ENCODE data around the gene INAFM2. TPM values are rescaled to one million over a fixed set of nuclear protein-coding genes. Genes with fewer than 3 reads are reported as not detected.

The INAFM2 gene
- total and polyA plus RNA-seq, 9 of the 15 experiments (the other 6 are each of a cell fraction or from before 2014, with no cell fraction given), result 11.8 to 43.1 (median 27.2) TPM

DNA sequence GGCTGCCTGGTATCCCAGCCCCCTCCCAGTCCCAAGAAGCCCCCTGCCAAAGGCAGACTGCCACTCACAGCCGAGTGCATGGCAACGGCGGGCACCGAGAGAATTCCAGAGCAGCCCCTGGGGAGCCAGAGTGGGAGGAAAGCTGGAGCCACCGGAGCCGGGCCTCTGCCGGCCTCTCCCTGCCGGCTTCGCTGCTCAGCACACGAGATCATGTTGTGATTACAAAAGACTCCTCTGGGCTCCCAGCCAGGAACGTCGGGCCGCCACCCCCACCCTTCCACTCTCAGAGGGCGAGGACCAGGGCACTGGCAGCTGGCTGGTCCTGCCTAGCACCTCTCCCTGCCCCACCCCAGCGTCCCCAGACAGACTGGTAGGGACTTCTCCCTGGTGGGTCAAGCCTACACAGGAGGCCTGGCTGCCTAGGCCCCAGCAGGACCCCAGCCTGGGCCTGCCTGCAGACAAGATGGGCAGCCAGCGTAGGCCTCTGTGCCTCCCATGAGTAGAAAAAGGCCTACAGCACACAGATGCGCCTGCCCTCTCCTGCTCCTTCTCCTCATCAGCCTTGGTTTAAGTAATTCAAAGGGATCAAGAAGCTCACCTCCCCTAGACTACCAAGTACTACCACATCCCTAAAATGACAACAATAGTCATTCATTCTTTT, 17.4 kb downstream of the INAFM2 start, which contains the start of gene CCDC9B (continued):
- TF ChIP-seq, protein P1, sequence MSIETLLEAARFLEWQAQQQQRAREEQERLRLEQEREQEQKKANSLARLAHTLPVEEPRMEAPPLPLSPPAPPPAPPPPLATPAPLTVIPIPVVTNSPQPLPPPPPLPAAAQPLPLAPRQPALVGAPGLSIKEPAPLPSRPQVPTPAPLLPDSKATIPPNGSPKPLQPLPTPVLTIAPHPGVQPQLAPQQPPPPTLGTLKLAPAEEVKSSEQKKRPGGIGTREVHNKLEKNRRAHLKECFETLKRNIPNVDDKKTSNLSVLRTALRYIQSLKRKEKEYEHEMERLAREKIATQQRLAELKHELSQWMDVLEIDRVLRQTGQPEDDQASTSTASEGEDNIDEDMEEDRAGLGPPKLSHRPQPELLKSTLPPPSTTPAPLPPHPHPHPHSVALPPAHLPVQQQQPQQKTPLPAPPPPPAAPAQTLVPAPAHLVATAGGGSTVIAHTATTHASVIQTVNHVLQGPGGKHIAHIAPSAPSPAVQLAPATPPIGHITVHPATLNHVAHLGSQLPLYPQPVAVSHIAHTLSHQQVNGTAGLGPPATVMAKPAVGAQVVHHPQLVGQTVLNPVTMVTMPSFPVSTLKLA (conservative IDR thresholded peaks at IDR 0.05), result 0 out of 4 replicates have a peak, but pooled peaks of 1 of the 2 experiments have one; percentile 26
- TF ChIP-seq ZC3H8 (IDR thresholded peaks at IDR 0.05) (no peak), FOSL1 (tag; conservative IDR thresholded peaks at IDR 0.05) (no peak), ADNP (tag; IDR thresholded peaks at IDR 0.05) (no peak), NR2F6 (CRISPR knock-in tag; IDR thresholded peaks at IDR 0.05) (no peak), RBM14 (IDR thresholded peaks at IDR 0.05; ENCODE audit: borderline replicate concordance, insufficient read depth, low read depth, low read length) (no peak), NR2C2 (CRISPR knock-in tag; IDR thresholded peaks at IDR 0.05) (no peak), NR2C2 (tag; IDR thresholded peaks at IDR 0.05) (no peak; the same call in 1 of the 2 replicates), SRSF7 (optimal IDR thresholded peaks at IDR 0.05; ENCODE audit: low read depth, low read length) (no peak), NEUROD1 (IDR thresholded peaks at IDR 0.05; ENCODE audit: borderline replicate concordance, low read depth, low read length, partially characterized antibody) (no peak), PRMT5 (CRISPR knock-in tag; IDR thresholded peaks at IDR 0.05) (no peak), MCM5 (IDR thresholded peaks at IDR 0.05; ENCODE audit: low read depth) (no peak), SMAD2 (IDR thresholded peaks at IDR 0.05; ENCODE audit: low read depth, low read length) (no peak), NFIC (IDR thresholded peaks at IDR 0.05) (peak; percentile 90)
- TF ChIP-seq, protein P2, sequence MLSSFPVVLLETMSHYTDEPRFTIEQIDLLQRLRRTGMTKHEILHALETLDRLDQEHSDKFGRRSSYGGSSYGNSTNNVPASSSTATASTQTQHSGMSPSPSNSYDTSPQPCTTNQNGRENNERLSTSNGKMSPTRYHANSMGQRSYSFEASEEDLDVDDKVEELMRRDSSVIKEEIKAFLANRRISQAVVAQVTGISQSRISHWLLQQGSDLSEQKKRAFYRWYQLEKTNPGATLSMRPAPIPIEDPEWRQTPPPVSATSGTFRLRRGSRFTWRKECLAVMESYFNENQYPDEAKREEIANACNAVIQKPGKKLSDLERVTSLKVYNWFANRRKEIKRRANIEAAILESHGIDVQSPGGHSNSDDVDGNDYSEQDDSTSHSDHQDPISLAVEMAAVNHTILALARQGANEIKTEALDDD (IDR thresholded peaks at IDR 0.05), result no peak
- TF ChIP-seq, protein P3, sequence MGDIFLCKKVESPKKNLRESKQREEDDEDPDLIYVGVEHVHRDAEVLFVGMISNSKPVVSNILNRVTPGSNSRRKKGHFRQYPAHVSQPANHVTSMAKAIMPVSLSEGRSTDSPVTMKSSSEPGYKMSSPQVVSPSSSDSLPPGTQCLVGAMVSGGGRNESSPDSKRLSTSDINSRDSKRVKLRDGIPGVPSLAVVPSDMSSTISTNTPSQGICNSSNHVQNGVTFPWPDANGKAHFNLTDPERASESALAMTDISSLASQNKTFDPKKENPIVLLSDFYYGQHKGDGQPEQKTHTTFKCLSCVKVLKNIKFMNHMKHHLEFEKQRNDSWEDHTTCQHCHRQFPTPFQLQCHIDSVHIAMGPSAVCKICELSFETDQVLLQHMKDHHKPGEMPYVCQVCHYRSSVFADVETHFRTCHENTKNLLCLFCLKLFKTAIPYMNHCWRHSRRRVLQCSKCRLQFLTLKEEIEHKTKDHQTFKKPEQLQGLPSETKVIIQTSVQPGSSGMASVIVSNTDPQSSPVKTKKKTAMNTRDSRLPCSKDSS (IDR thresholded peaks at IDR 0.05; ENCODE audit: low read depth, partially characterized antibody), result no peak
- TF ChIP-seq, protein P4, sequence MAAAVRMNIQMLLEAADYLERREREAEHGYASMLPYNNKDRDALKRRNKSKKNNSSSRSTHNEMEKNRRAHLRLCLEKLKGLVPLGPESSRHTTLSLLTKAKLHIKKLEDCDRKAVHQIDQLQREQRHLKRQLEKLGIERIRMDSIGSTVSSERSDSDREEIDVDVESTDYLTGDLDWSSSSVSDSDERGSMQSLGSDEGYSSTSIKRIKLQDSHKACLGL (CRISPR knock-in tag; IDR thresholded peaks at IDR 0.05; ENCODE audit: borderline replicate concordance, poor library complexity, severe bottlenecking), result no peak
- TF ChIP-seq, protein P5, sequence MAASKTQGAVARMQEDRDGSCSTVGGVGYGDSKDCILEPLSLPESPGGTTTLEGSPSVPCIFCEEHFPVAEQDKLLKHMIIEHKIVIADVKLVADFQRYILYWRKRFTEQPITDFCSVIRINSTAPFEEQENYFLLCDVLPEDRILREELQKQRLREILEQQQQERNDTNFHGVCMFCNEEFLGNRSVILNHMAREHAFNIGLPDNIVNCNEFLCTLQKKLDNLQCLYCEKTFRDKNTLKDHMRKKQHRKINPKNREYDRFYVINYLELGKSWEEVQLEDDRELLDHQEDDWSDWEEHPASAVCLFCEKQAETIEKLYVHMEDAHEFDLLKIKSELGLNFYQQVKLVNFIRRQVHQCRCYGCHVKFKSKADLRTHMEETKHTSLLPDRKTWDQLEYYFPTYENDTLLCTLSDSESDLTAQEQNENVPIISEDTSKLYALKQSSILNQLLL (CRISPR knock-in tag; IDR thresholded peaks at IDR 0.05; ENCODE audit: borderline replicate concordance), result no peak
- TF ChIP-seq, protein P6, sequence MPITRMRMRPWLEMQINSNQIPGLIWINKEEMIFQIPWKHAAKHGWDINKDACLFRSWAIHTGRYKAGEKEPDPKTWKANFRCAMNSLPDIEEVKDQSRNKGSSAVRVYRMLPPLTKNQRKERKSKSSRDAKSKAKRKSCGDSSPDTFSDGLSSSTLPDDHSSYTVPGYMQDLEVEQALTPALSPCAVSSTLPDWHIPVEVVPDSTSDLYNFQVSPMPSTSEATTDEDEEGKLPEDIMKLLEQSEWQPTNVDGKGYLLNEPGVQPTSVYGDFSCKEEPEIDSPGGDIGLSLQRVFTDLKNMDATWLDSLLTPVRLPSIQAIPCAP (CRISPR knock-in tag; IDR thresholded peaks at IDR 0.05; ENCODE audit: borderline replicate concordance), result no peak
- TF ChIP-seq, protein P7, sequence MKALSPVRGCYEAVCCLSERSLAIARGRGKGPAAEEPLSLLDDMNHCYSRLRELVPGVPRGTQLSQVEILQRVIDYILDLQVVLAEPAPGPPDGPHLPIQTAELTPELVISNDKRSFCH (CRISPR knock-in tag; IDR thresholded peaks at IDR 0.05), result no peak
- TF ChIP-seq, protein P7 (tag; IDR thresholded peaks at IDR 0.05), result no peak

Data from K562 (cell line).